Stimulated activated naive B cell treated with anti-CD40 and anti-IgM and Interleukin-4, amounts not matched to agents 10 μg/mL and 1 μg/mL and 100 μg/mL, for 72 hours (primary cell): ENCODE data around the gene TNFRSF8.
A peak's percentile ranks its signal among the peaks of the same experiment; 100 is the strongest.

Source experiments
- ATAC-seq, 2 donors: fragments of 150-1000 bp; cut with Tn5 transposase; replicated peaks; 2 replicates each; pipeline ENCODE4 v1.10.0; 2021; ENCODE audit warnings: moderate library complexity in 1 of 2
- DNase-seq: peaks from one replicate; pipeline ENCODE4 v3.0.0; 2021
- H3K27ac Mint-ChIP-seq: one replicate; pipeline ENCODE4 v1.8.0; 2022; ENCODE audit warnings: mild to moderate bottlenecking, mixed read lengths
- H3K27me3 Mint-ChIP-seq, 2 donors: one replicate each; pipeline ENCODE4 v1.8.0; 2022; ENCODE audit warnings: mixed read lengths in 2 of 2
- H3K36me3 Mint-ChIP-seq, 2 donors: one replicate each; pipeline ENCODE4 v1.8.0; 2022; ENCODE audit warnings: mixed read lengths in 2 of 2, mild to moderate bottlenecking in 1 of 2
- H3K4me1 Mint-ChIP-seq, 2 donors: one replicate each; pipeline ENCODE4 v1.8.0; 2022; ENCODE audit warnings: mixed read lengths in 2 of 2, mild to moderate bottlenecking in 1 of 2
- H3K4me3 Mint-ChIP-seq, 2 donors: one replicate each; pipeline ENCODE4 v1.8.0; 2022; ENCODE audit warnings: mild to moderate bottlenecking in 2 of 2, mixed read lengths in 2 of 2, moderate library complexity in 1 of 2
- H3K9me3 Mint-ChIP-seq, 2 donors: one replicate each; pipeline ENCODE4 v1.8.0; 2022; ENCODE audit warnings: mixed read lengths in 2 of 2, mild to moderate bottlenecking in 1 of 2

TNFRSF8 gene

DNA sequence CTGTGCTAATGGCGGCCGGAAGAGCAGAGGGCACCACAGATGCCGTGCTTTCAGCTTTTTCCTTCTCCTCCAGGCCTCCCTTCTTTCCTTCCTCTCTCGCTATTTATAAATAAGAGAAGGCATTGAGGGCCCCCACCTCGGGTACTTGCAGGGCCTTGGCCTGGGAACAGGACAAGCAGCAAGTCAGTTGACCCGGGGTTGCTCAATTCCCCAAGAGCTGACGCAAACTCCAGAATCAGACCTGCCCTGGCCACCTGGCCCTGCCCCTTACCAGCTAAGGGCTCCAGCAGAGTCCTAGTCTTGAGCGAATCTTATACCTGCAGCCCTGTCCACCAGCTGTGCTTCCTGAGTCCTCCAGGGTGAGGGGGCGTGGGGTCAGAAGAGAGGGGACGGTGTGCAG is 117.2 kb downstream of the TNFRSF8 start:
- DNase-seq (no peak), ATAC-seq (no peak)
- H3K9me3 Mint-ChIP-seq: no peaks in the 10 kb centered on the region
- H3K4me3 Mint-ChIP-seq: no peak overlapping the region
- no peaks in the 10 kb centered on the region for H3K27me3 Mint-ChIP-seq
- peaks cover 63 to 87% of the 10 kb centered on the region in 2 donors for H3K4me1 Mint-ChIP-seq
- H3K36me3 Mint-ChIP-seq: peaks cover 40 to 50% of the 10 kb centered on the region in 2 donors
- no peak overlapping the region for H3K27ac Mint-ChIP-seq

DNA sequence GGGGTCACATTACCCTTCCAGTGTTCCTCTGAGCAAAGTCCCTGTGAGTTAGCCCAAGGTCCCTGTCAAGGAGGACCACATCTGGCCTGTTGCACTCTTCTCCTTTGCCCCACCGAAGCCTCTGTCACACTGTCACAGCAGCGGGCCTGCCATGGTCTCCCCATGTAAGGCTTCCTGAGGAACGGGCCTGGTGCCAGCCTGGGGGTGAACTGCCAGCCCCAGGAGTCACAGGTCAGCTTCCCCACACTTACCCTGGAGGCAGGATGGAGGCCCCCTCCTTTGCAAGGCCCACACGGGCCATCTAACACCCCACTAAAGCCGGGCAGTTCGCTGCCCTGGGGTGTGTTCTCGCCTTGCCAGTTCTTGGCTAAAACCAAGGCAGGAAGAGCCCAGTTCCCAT is 117.8 kb downstream of the TNFRSF8 start:
- Mint-ChIP-seq H3K4me1 (peaks cover 63 to 87% of the 10 kb centered on the region in 2 donors), H3K36me3 (peaks cover 40 to 49% of the 10 kb centered on the region in 2 donors), H3K4me3 (no peak overlapping the region), H3K9me3 (no peaks in the 10 kb centered on the region), H3K27me3 (no peaks in the 10 kb centered on the region), H3K27ac (peak overlapping the region; percentile 51)
- DNase-seq (no peak), ATAC-seq (no peak)

DNA sequence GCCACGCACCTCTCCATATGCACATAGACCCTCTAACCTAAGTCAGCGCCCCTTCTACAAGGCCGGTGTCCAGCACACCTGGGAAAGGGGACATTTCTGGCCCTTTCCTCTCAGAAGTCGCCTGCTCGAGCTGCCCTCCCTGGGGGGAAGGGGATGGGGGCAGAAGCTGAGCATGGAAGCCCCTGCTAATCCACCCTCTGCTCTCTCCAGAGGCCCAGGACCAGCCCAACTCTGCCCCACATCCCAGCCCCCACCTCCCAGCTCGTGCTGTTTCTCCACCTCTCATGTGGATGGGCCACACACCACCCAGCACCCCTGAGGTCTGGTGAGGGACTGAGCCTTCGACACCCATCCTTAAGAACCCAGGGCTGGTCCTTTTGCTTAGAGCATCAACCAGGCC is 118.5 kb downstream of the TNFRSF8 start:
- H3K27me3 Mint-ChIP-seq: no peaks in the 10 kb centered on the region
- no peak for ATAC-seq
- H3K27ac Mint-ChIP-seq: peak overlapping the region; percentile 16
- H3K36me3 Mint-ChIP-seq: peaks cover 37 to 42% of the 10 kb centered on the region in 2 donors
- H3K4me1 Mint-ChIP-seq: peaks cover 59 to 85% of the 10 kb centered on the region in 2 donors
- no peak for DNase-seq
- H3K4me3 Mint-ChIP-seq: no peak overlapping the region
- H3K9me3 Mint-ChIP-seq: no peaks in the 10 kb centered on the region

GRCh38 chr1:12182410-12182984 is 119.4 kb downstream of the TNFRSF8 start:
- peaks cover 57 to 84% of the 10 kb centered on the region in 2 donors for H3K4me1 Mint-ChIP-seq
- peak overlapping the region; percentile 74 for H3K27ac Mint-ChIP-seq
- no peak overlapping the region for H3K4me3 Mint-ChIP-seq
- H3K36me3 Mint-ChIP-seq: peaks cover 36 to 43% of the 10 kb centered on the region in 2 donors
- no peaks in the 10 kb centered on the region for H3K9me3 Mint-ChIP-seq
- no peak for DNase-seq
- no peaks in the 10 kb centered on the region for H3K27me3 Mint-ChIP-seq
- ATAC-seq: no peak

- DNase-seq: no peak
- Mint-ChIP-seq H3K27ac (peak overlapping the region; percentile 74), H3K4me1 (peaks cover 54 to 83% of the 10 kb centered on the region in 2 donors), H3K9me3 (no peaks in the 10 kb centered on the region), H3K4me3 (no peak overlapping the region), H3K36me3 (peaks cover 36 to 44% of the 10 kb centered on the region in 2 donors), H3K27me3 (no peaks in the 10 kb centered on the region)
- no peak for ATAC-seq
Observed at GRCh38 chr1:12183095-12183794, 120.1 kb downstream of the TNFRSF8 start.

GRCh38 chr1:12184008-12184681 is 121.0 kb downstream of the TNFRSF8 start:
- DNase-seq (peak; percentile 36), ATAC-seq (peak; percentile 86)
- H3K27me3 Mint-ChIP-seq: no peaks in the 10 kb centered on the region
- no peaks in the 10 kb centered on the region for H3K9me3 Mint-ChIP-seq
- peaks cover 32 to 48% of the 10 kb centered on the region in 2 donors for H3K36me3 Mint-ChIP-seq
- peaks cover 46 to 80% of the 10 kb centered on the region in 2 donors for H3K4me1 Mint-ChIP-seq
- peak overlapping the region; percentile 75 to 77 for H3K4me3 Mint-ChIP-seq
- peak overlapping the region; percentile 94 for H3K27ac Mint-ChIP-seq

DNA sequence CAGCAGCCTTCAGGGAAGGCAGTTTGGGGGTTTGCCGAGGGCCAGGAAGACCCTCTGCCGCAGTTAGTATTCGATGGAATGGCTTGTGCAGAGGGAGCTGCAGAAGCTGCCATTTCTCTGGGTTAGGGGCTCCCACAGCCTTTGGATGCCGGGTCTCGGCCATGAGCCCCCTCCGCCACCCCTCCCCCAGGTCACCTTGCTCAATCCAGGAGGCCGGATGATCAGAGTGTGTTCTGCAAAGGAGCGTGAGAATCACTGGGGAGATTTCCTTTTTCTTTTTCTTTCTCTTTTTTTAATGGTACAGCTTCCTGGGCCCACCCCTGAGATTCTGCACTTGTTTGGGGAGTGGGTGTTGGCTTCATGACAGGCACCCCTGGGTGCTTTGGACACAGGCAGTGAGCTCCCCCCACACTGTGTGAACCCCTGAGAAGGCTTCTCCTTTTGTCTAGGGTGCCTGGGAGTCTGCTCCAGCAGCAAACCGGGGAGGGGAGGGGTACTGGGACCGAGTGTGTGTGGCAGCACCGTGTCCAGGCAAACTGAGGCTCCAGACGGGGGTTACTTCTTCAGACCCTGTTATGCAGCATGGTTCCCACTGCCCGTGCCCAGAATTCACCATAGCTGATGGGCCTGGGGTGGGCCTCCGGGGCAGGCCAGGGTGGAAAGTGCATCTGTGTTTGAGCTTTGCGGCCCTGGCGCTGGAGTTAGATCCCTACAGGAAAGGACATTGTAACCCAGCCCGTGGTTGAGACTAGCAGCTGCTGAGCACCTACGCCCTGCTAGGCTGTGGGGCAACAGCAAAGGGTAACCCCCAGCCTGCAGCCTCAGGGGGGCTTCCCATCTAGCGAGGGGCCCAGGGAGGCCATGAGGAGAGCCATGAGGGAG is 122.2 kb downstream of the TNFRSF8 start:
- Mint-ChIP-seq H3K4me3 (peak overlapping the region in 1 of 2 donors; percentile 30), H3K36me3 (peaks cover 42 to 48% of the 10 kb centered on the region in 2 donors), H3K4me1 (peaks cover 42 to 71% of the 10 kb centered on the region in 2 donors), H3K9me3 (no peaks in the 10 kb centered on the region), H3K27ac (peak overlapping the region; percentile 76), H3K27me3 (no peaks in the 10 kb centered on the region)
- no peak for DNase-seq
- no peak for ATAC-seq

- Mint-ChIP-seq H3K4me1 (peaks cover 41 to 72% of the 10 kb centered on the region in 2 donors), H3K27ac (no peak overlapping the region)
- ATAC-seq: no peak
Observed at GRCh38 chr1:12185918-12186678, 123.0 kb downstream of the TNFRSF8 start.

GRCh38 chr1:12186679-12186985 is 123.5 kb downstream of the TNFRSF8 start:
- H3K4me1 Mint-ChIP-seq: peaks cover 41 to 73% of the 10 kb centered on the region in 2 donors
- peaks cover 47 to 53% of the 10 kb centered on the region in 2 donors for H3K36me3 Mint-ChIP-seq
- ATAC-seq (no peak), DNase-seq (no peak)
- no peaks in the 10 kb centered on the region for H3K27me3 Mint-ChIP-seq
- H3K27ac Mint-ChIP-seq: no peak overlapping the region
- H3K9me3 Mint-ChIP-seq: no peaks in the 10 kb centered on the region
- no peak overlapping the region for H3K4me3 Mint-ChIP-seq

More at GRCh38 chr1:12185918-12186678, 123.0 kb downstream of the TNFRSF8 start:
- Mint-ChIP-seq H3K27me3 (no peaks in the 10 kb centered on the region), H3K4me3 (no peak overlapping the region), H3K36me3 (peaks cover 46 to 50% of the 10 kb centered on the region in 2 donors), H3K9me3 (no peaks in the 10 kb centered on the region)
- no peak for DNase-seq

GRCh38 chr1:12188115-12188514 is 125.0 kb downstream of the TNFRSF8 start:
- Mint-ChIP-seq H3K27me3 (no peaks in the 10 kb centered on the region), H3K4me3 (no peak overlapping the region), H3K9me3 (no peaks in the 10 kb centered on the region), H3K27ac (peak overlapping the region; percentile 31), H3K4me1 (peaks cover 33 to 64% of the 10 kb centered on the region in 2 donors), H3K36me3 (peaks cover 50 to 59% of the 10 kb centered on the region in 2 donors)
- ATAC-seq (no peak), DNase-seq (no peak)

GRCh38 chr1:12188657-12189327 is 125.7 kb downstream of the TNFRSF8 start:
- H3K27ac Mint-ChIP-seq: peak overlapping the region; percentile 63

DNA sequence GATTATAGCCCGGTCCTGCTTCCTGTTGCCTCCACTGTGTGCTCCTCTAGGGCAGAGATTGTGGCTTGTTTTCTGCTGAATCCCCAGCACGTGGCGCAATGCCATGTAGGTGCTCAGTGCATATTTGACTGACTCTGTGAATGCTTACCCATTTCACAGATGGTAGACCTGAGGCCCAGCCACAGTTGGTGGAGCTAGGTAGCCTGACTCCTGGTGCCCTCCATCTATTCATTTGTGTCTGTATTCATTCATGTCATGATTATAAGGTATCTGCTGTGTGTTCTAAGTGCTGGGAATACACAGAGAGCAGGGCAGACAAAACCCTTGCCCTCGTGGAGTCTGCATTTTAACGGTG is 126.2 kb downstream of the TNFRSF8 start:
- Mint-ChIP-seq H3K36me3 (peaks cover 56 to 67% of the 10 kb centered on the region in 2 donors), H3K9me3 (no peaks in the 10 kb centered on the region), H3K27me3 (no peaks in the 10 kb centered on the region), H3K27ac (peak overlapping the region; percentile 63), H3K4me3 (no peak overlapping the region), H3K4me1 (peaks cover 33 to 60% of the 10 kb centered on the region in 2 donors)
- ATAC-seq (no peak), DNase-seq (no peak)

More at GRCh38 chr1:12188657-12189327, 125.7 kb downstream of the TNFRSF8 start:
- no peak overlapping the region for H3K4me3 Mint-ChIP-seq
- H3K36me3 Mint-ChIP-seq: peaks cover 52 to 62% of the 10 kb centered on the region in 2 donors
- H3K27me3 Mint-ChIP-seq: no peaks in the 10 kb centered on the region
- H3K9me3 Mint-ChIP-seq: no peaks in the 10 kb centered on the region
- H3K4me1 Mint-ChIP-seq: peaks cover 33 to 60% of the 10 kb centered on the region in 2 donors
- ATAC-seq (no peak), DNase-seq (no peak)
